DMS114 treated with DMSO at 0.1 percent for 48 hours (cell line): ENCODE data around the gene PRSS53.

Source experiments
- DNase-seq: peaks from one replicate; lab custom pipeline; 2025; ENCODE audit not compliant: unreplicated experiment; lab: John Stamatoyannopoulos, UW

The PRSS53 gene

GRCh38 chr16:31052114-31052513, 36.6 kb downstream of the PRSS53 start:
- DNase-seq: no peak

GRCh38 chr16:31050280-31051030, 38.3 kb downstream of the PRSS53 start:
- no peak for DNase-seq

- DNase-seq: no peak
These were observed 44.8 kb downstream of the PRSS53 start for GRCh38 chr16:31043898-31044481.

- no peak for DNase-seq
These were observed 45.4 kb downstream of the PRSS53 start for GRCh38 chr16:31043352-31043751.

GRCh38 chr16:31042866-31043265, 45.9 kb downstream of the PRSS53 start:
- DNase-seq: no peak

GRCh38 chr16:31038993-31039392, 49.8 kb downstream of the PRSS53 start:
- no peak for DNase-seq

GRCh38 chr16:31036691-31037090, 52.1 kb downstream of the PRSS53 start:
- DNase-seq: no peak

- peak; percentile 78 for DNase-seq
These were observed 54.8 kb downstream of the PRSS53 start for GRCh38 chr16:31033709-31034492.
